ENCODE data around the gene FXR2.

DNA sequence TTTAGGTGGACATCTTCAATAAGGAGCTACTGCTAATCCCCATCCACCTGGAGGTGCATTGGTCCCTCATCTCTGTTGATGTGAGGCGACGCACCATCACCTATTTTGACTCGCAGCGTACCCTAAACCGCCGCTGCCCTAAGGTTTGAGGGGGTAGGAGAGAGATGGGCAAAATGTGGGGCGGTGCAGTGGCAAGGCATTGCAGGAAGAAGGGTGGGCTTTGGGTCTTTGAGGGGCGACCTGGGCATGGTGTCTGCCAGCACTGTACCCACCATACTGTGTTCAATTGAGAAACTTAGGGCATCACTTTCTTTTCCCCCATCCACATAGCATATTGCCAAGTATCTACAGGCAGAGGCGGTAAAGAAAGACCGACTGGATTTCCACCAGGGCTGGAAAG is 44.3 kb downstream of the FXR2 start:
- TF ChIP-seq, protein P1, sequence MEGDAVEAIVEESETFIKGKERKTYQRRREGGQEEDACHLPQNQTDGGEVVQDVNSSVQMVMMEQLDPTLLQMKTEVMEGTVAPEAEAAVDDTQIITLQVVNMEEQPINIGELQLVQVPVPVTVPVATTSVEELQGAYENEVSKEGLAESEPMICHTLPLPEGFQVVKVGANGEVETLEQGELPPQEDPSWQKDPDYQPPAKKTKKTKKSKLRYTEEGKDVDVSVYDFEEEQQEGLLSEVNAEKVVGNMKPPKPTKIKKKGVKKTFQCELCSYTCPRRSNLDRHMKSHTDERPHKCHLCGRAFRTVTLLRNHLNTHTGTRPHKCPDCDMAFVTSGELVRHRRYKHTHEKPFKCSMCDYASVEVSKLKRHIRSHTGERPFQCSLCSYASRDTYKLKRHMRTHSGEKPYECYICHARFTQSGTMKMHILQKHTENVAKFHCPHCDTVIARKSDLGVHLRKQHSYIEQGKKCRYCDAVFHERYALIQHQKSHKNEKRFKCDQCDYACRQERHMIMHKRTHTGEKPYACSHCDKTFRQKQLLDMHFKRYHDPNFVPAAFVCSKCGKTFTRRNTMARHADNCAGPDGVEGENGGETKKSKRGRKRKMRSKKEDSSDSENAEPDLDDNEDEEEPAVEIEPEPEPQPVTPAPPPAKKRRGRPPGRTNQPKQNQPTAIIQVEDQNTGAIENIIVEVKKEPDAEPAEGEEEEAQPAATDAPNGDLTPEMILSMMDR (IDR thresholded peaks at IDR 0.05), result no peak
- TF ChIP-seq POLR2A (IDR thresholded peaks at IDR 0.05) (no peak), EP300 (IDR thresholded peaks at IDR 0.05) (no peak)

All from ovary (tissue), 3 donors.